Loucy (cell line): ENCODE results near the gene LDB1.

Source experiments
- CTCF ChIP-seq: fragments of 200-600 bp; sonication (generic); conservative IDR thresholded peaks from 2 replicates; pipeline ENCODE4 v1.5.1; 2014; ENCODE audit warnings: mild to moderate bottlenecking, antibody characterized with exemption, low read length
- EZH2phosphoT487 ChIP-seq: fragments of 200-600 bp; IDR thresholded peaks from 2 replicates; pipeline ENCODE4 v1.6.1; 2018; ENCODE audit warnings: antibody characterized with exemption, mild to moderate bottlenecking, moderate library complexity, borderline replicate concordance

- no peak for TF ChIP-seq CTCF
- TF ChIP-seq EZH2phosphoT487 = no peak
Measured at GRCh38 chr10:102086196-102086595, 34.0 kb downstream of the LDB1 start.
